OCI-LY3 (cell line): ENCODE data around the gene LDLR.
A peak's percentile ranks its signal among the peaks of the same experiment; 100 is the strongest.

Source experiments
- H2AFZ ChIP-seq: fragments of 200-600, 300-600 bp; shearing (Covaris generic); 2 replicates; pipeline ENCODE4 v1.6.0; 2014; ENCODE audit warnings: antibody characterized with exemption, low read depth, low read length
- H3K27ac ChIP-seq: fragments of 200-600, 300-600 bp; sonication (generic); 2 replicates; pipeline ENCODE4 v1.5.1; 2014; ENCODE audit warnings: mild to moderate bottlenecking, low read length, moderate library complexity, mixed read lengths
- H3K27me3 ChIP-seq: fragments of 200-600, 300-600 bp; sonication (generic); 2 replicates; pipeline ENCODE4 v1.6.1; 2014; ENCODE audit warnings: low read depth, low read length, mixed read lengths
- H3K36me3 ChIP-seq: fragments of 200-600, 300-600 bp; sonication (generic); replicated peaks from 2 replicates; pipeline ENCODE3; 2014; ENCODE audit warnings: low read depth, low read length, mixed read lengths
- H3K4me1 ChIP-seq: fragments of 300-600, 200-600 bp; sonication (generic); 2 replicates; pipeline ENCODE4 v1.6.1; 2014; ENCODE audit warnings: low read length, mixed read lengths
- H3K4me2 ChIP-seq: fragments of 200-600, 300-600 bp; sonication (generic); 2 replicates; pipeline ENCODE4 v1.6.1; 2014; ENCODE audit warnings: low read length, mixed read lengths
- H3K4me3 ChIP-seq: fragments of 300-600, 200-600 bp; sonication (generic); 2 replicates; pipeline ENCODE4 v1.5.1; 2014; ENCODE audit warnings: antibody characterized with exemption, mild to moderate bottlenecking, low read length, moderate library complexity
- H3K79me2 ChIP-seq: fragments of 300-600, 200-600 bp; shearing (Covaris generic); 2 replicates; pipeline ENCODE4 v1.6.1; 2014; ENCODE audit warnings: mild to moderate bottlenecking, low read length, mixed read lengths
- H3K9ac ChIP-seq: fragments of 300-600, 200-600 bp; shearing (Covaris generic); 2 replicates; pipeline ENCODE4 v1.6.0; 2014; ENCODE audit warnings: mild to moderate bottlenecking, low read length, moderate library complexity
- H3K9me3 ChIP-seq: fragments of 200-600, 300-600 bp; shearing (Covaris generic); 2 replicates; pipeline ENCODE4 v1.6.1; 2014; ENCODE audit warnings: low read length, mixed read lengths; ENCODE audit not compliant: insufficient read depth
- H4K20me1 ChIP-seq: fragments of 200-600, 300-600 bp; sonication (generic); 2 replicates; pipeline ENCODE4 v1.6.1; 2016; ENCODE audit warnings: low read length, mixed read lengths; ENCODE audit not compliant: insufficient read depth
- EZH2phosphoT487 ChIP-seq: fragments of 200-600 bp; shearing (Covaris generic); IDR thresholded peaks from 2 replicates; pipeline ENCODE4 v1.6.1; 2018; ENCODE audit warnings: antibody characterized with exemption, mixed run types, low read depth
- TF ChIP-seq, protein P1 (sequence below): fragments of 200-600, 300-600 bp; sonication (generic); IDR thresholded peaks from 2 replicates; pipeline ENCODE4 v1.5.1; 2014; ENCODE audit warnings: antibody characterized with exemption, low read length, low read depth

The LDLR gene

DNA sequence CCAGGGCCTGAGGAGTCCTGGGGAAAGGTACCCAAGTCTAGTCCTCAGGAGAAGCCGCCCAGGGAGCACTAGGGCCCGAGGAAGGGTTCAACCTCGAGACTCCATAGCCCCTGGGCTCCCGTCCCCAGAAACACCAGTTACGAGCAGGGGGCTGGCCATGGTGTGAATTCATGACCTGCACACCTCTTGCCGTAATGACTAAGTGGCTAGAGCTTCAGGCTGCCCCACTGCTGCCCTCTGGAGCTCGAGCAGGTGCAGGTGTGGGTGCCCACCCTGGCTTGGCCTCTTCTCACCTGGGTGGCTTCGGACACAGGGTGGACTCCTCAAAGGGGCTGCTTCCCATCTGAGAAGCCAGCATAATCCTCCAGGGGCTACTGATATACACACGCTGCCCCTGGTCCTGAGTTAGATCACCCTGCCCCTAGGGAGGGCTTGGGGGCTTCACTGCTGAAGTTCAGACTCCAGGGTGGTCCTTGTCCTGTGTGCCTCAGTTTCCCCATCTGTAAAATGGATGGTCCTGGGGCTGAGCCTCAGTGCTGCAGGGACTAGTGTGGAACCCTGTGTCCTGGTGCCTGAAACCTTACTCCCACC, 52.8 kb downstream of the LDLR start:
- H3K79me2 ChIP-seq = no peaks in the 10 kb centered on the region
- no peak overlapping the region for H2AFZ ChIP-seq
- no peak overlapping the region for H3K9ac ChIP-seq
- H3K27me3 ChIP-seq = peaks cover 16% of the 10 kb centered on the region
- H3K9me3 ChIP-seq = no peaks in the 10 kb centered on the region
- no peak overlapping the region for H3K27ac ChIP-seq
- H3K36me3 ChIP-seq = peaks cover 14% of the 10 kb centered on the region
- TF ChIP-seq, protein P1, sequence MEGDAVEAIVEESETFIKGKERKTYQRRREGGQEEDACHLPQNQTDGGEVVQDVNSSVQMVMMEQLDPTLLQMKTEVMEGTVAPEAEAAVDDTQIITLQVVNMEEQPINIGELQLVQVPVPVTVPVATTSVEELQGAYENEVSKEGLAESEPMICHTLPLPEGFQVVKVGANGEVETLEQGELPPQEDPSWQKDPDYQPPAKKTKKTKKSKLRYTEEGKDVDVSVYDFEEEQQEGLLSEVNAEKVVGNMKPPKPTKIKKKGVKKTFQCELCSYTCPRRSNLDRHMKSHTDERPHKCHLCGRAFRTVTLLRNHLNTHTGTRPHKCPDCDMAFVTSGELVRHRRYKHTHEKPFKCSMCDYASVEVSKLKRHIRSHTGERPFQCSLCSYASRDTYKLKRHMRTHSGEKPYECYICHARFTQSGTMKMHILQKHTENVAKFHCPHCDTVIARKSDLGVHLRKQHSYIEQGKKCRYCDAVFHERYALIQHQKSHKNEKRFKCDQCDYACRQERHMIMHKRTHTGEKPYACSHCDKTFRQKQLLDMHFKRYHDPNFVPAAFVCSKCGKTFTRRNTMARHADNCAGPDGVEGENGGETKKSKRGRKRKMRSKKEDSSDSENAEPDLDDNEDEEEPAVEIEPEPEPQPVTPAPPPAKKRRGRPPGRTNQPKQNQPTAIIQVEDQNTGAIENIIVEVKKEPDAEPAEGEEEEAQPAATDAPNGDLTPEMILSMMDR = peak; percentile 15; the same call in 1 of the 2 replicates
- no peak for TF ChIP-seq EZH2phosphoT487
- no peak overlapping the region for H3K4me3 ChIP-seq
- no peak overlapping the region for H3K4me2 ChIP-seq
- H3K4me1 ChIP-seq = peaks cover 6% of the 10 kb centered on the region; the same call in 1 of the 2 replicates
- H4K20me1 ChIP-seq = no peaks in the 10 kb centered on the region

DNA sequence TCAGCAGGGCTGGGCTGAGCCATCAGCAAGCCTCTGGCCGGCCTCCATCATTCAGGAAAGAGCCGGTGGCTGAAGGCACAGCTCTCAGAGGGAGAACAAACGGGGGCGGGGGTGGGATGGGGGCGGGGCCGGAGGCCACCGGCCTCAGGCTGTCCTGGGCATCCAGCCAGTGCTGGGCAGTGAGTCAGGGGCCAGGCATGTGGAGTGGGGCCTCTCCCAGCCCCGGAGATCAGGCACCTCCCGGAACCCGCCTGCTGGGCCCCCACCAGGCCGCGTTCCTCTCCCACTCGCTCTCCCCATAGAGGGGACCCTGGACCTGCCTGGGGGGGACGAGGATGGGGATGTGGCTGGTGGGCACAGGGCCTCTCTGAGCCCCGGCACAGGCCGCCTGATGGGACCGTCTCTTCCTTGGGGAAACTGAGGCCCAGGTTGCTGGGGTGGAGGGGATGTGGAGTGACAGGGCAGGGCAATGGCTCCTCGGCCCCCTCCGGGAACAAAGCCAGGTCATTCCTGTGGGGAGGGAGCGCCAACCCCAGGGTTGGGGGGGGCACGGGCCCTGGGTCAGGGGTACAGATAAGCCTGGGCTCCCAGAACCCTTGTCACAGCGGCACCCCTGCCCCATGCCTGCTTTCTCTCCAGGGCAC, 53.4 kb downstream of the LDLR start:
- peaks cover 16% of the 10 kb centered on the region for H3K27me3 ChIP-seq
- H3K79me2 ChIP-seq = no peaks in the 10 kb centered on the region
- H3K27ac ChIP-seq = no peak overlapping the region
- H4K20me1 ChIP-seq = no peaks in the 10 kb centered on the region
- no peaks in the 10 kb centered on the region for H3K9me3 ChIP-seq
- no peak overlapping the region for H3K4me2 ChIP-seq
- H3K4me3 ChIP-seq = no peak overlapping the region
- H2AFZ ChIP-seq = no peak overlapping the region
- peaks cover 6% of the 10 kb centered on the region; the same call in 1 of the 2 replicates for H3K4me1 ChIP-seq
- TF ChIP-seq, protein P1 = no peak
- no peak for TF ChIP-seq EZH2phosphoT487
- H3K9ac ChIP-seq = no peak overlapping the region
- peaks cover 17% of the 10 kb centered on the region for H3K36me3 ChIP-seq

DNA sequence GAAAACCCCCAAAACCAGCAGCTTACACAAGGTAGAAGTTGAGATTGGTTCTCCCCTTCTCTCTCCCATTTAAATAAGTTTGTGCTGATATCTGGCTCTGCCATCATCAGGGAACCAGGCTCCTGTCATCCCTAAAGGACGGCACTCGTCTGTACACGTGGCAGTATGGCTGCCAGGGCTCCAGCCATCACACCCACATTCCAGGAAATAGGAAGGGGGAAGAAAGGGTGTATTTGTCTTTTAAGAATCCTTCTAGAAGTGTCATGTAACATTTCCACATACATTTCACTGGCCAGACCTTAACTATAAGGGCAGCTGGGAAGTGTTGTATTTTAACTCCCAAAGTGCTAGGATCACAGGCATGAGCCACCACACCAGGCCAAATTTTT, 56.3 kb downstream of the LDLR start:
- TF ChIP-seq, protein P1 = no peak
- TF ChIP-seq EZH2phosphoT487 = no peak
- Histone ChIP-seq H3K9me3 (no peaks in the 10 kb centered on the region), H3K27me3 (no peaks in the 10 kb centered on the region), H2AFZ (no peak overlapping the region), H4K20me1 (no peaks in the 10 kb centered on the region), H3K4me2 (no peak overlapping the region), H3K4me3 (no peak overlapping the region), H3K79me2 (peaks cover 12% of the 10 kb centered on the region), H3K9ac (no peak overlapping the region), H3K4me1 (no peaks in the 10 kb centered on the region), H3K27ac (no peak overlapping the region), H3K36me3 (peaks cover 32% of the 10 kb centered on the region)

DNA sequence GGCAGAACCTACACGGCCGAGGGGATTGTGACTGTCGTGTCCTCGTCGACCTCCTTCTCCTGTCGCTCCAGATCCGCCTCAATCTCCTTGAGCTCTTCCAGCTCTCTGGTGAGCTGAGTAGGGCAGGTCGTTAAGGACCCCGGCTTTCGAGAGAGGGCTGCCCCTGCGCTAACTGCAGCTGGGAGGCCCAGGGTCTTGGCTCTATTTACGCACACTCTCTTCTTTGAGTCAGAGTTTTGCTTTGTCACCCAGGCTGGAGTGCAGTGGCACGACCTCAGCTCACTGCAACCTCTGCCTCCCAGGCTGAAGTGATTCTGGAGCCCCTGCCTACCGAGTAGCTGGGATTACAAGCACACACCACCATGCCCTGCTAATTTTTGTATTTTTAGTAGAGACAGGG, 58.7 kb downstream of the LDLR start:
- Histone ChIP-seq H3K36me3 (peaks cover 45% of the 10 kb centered on the region), H2AFZ (no peak overlapping the region), H3K9me3 (no peaks in the 10 kb centered on the region), H3K4me2 (no peak overlapping the region), H4K20me1 (no peaks in the 10 kb centered on the region), H3K79me2 (peaks cover 32% of the 10 kb centered on the region), H3K27ac (no peak overlapping the region), H3K4me3 (no peak overlapping the region), H3K4me1 (no peaks in the 10 kb centered on the region), H3K9ac (no peak overlapping the region), H3K27me3 (no peaks in the 10 kb centered on the region)
- TF ChIP-seq EZH2phosphoT487 = no peak
- TF ChIP-seq, protein P1 = no peak
